ENCODE results near the gene OSBPL5.

- TF ChIP-seq, protein P1, sequence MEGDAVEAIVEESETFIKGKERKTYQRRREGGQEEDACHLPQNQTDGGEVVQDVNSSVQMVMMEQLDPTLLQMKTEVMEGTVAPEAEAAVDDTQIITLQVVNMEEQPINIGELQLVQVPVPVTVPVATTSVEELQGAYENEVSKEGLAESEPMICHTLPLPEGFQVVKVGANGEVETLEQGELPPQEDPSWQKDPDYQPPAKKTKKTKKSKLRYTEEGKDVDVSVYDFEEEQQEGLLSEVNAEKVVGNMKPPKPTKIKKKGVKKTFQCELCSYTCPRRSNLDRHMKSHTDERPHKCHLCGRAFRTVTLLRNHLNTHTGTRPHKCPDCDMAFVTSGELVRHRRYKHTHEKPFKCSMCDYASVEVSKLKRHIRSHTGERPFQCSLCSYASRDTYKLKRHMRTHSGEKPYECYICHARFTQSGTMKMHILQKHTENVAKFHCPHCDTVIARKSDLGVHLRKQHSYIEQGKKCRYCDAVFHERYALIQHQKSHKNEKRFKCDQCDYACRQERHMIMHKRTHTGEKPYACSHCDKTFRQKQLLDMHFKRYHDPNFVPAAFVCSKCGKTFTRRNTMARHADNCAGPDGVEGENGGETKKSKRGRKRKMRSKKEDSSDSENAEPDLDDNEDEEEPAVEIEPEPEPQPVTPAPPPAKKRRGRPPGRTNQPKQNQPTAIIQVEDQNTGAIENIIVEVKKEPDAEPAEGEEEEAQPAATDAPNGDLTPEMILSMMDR (conservative IDR thresholded peaks at IDR 0.05; ENCODE audit: low read length), result no peak
- no peak for TF ChIP-seq EZH2phosphoT487 (IDR thresholded peaks at IDR 0.05; ENCODE audit: borderline replicate concordance, low read depth, low read length)
These were observed 16.8 kb upstream of the OSBPL5 start for GRCh38 chr11:3181725-3182461.

Data from OCI-LY7 (cell line).